Amniotic stem cell (primary cell): Measurements from ENCODE around the gene ALK.

ENCODE experiments used
- DNase-seq: peaks from one replicate; lab custom pipeline; 2025; lab: John Stamatoyannopoulos, UW

ALK gene

DNA sequence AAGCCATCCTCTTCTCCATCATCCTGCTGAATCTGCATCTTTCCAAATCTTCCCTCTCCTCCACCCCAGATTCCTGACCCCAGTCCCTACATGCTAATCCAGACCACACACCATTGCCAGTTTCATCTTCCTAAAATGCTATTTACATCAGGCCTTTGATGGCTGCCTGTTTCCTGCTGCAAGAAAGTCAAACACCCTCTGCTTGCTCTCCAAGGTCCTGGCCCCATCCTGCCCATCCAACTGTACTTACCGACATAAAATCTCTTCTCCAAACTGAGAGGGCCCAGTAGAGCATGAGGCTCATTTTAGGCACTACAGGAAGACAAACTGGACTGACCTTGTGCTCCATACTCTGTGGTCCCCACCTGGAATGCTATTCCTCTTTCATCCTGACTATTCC is 19.0 kb downstream of the ALK start:
- no peak for DNase-seq

DNA sequence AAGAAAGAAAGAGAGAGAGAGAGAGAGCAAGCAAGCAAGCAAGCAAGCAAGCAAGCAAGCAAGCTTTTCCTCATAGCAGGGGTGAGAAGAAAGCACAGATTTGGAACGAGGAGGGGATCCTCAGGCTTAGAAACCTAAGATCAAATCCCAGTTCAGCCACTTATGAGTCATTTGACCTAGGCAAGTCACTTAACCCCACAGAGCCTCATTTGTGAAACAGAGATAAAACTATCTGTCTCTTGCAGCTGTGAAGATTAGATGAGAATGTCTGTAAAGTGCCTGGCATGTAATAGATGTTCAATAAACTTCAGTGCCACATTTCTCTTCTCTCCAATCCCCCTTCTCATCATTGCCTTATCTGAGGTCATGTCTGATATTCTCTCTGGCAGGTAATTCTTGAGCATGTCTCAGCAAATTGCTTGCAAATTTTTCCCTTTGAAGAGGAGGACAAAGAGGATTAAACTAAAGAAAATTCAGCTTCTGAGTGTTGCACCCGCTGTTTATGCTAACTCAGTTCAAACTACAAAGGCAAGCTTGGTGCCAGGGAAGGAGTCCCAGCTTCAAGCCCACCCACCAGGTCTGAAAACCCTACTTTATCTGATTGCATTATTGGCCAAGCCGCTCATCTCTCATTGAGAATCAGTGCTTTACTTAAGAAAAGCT is 20.3 kb downstream of the ALK start:
- no peak for DNase-seq

DNA sequence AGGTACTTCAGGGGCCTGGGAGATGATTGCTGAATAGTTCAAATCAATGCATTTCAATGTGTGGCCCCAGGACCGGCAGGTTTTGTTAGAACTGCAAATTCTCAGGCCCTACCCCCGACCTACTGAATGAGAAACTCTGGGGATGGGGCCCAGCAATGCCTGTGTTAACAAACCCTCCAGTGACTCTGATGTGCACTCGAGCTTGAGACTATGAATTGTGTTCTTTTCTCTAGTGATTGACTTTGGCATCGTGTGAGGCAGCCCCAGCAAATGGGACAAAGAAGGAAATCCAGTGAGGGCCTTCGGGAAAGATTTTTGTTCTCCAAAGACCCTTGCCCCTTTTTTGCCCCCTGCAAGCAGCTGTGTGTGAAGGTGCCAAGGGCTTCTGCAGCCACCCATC is 22.4 kb downstream of the ALK start:
- no peak for DNase-seq

DNA sequence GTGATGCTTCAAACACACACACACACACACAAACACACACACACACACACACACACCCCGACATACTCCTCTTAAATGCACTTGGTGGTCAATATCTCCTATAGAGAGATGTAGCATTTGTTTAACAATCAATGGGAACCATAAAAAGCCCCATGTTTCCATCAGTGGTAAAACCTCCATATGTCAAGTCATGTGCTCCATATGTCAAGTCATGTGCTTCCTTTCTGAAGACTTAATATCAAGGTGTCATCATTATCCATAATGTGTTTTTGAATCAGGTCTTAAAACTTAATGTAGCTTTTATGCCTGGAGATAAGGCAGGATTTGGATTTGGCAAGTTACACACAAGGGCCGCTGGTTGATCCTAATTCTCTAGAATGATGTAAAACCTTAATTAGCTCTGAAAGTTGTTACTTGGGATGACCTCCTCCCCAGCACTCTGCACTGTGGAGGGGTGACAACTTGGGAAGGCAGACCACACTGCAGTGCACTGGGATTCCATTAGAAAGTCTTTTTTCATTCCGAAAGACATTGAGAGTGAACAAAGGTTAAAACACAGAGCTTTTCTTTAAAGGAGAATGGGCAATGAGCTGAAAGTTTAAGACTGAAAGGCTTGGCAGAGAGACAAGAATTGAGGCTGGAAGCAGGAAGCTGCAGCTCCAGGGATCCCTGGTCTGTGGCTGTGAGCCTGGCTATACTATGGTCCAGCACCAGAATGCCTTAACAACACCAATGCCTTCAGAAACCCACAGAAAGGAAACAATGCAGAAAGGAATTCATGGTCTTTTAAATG is 26.4 kb downstream of the ALK start:
- no peak for DNase-seq

DNA sequence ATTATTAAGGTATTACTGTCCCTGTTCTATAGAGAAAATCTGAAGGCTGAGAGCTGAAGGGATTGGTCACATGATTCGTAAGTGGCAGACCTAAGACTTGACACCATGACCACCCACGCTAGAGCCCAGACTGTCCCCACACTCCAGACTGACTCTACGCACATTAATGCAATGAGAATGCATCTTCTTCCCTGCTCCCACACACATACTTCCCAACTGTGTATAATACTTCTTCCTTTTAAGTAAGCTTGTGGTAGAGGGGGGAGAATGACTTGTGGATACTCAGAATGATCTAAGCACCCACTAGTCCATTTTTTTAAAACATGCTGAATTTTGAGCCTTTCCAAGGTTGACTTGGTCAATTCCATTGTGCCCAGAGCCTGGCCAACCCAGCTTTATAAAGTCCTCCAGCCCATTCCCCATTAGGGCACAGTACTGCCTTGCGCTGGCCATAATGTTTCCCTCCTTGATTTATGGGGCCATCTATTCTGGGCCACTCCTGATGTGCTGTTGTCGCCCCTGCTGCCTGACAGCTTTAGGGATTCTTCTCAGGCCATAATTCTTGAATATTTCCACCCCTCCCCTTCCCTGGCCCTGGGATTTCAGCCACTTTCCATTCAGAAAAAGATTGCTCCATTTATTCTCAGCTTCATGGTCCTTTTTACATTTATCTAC is 28.7 kb downstream of the ALK start:
- no peak for DNase-seq

DNA sequence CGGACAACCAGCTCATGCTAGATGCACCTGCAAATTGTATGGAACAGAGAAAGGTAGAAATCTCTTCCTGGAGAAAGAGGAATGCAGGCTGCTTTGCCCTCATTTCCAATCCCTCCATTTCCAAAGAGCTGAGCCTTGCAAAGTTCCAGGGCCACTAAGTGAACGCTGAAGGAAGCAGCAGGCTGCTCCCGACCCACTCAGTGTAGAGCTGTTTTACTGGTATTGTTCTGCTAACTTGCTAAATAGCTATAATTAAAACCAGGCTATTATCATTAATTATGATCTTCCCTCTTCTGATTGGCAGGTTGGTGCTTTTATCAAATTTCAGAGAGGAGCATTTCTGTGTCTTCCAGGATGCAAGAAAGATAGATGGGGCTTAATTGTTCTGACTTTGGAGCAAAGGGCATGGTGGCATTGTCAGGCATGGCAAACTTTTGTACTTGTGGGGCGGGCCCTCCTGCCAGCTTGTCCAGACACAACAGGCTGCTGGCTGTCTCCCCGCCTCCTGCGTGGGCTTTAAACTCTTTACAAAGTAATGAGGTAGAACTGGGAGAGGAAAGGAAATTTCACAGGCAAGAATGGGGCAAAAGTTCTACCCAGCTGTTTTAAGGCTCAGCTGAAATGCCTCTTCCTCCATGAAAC is 40.2 kb downstream of the ALK start:
- DNase-seq, result no peak

DNA sequence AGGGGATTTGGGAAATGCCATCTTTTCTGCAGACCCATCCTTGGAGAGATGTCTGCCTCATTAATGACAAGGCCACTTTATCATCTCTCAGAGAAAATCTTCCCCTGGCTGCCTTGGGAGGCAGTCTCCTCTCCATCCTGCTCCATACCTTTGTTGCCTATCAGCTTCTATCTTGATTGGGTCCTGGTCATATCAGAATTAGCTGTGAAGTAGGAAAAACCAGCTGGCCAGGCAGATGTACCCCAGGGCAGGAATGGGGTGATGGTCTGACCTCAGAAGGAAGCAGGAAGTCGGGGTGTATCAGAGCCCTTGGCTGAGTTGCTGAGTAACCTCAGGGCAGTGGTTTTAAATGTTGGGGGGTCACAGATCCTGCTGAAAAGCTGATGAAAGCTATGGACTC is 41.3 kb downstream of the ALK start:
- no peak for DNase-seq

DNA sequence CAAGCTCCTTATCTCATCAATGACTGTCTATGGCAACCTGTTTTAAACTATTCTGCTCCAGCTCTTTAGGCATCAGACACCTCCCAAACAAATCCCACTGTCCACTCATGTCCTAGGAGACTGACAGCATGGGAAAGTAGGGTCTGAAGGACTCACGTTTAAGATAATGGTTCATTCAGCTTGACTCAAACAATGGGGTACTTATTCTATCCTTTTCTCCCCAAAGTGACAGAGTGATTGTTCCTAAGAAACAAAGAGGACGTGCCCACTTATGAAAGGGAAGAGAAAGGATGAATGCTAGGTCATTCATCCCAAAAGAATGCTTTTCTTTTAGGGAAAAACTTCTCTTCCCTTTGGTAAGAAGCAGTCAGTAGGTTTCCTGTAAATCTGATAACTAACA is 41.9 kb downstream of the ALK start:
- DNase-seq, result no peak

DNA sequence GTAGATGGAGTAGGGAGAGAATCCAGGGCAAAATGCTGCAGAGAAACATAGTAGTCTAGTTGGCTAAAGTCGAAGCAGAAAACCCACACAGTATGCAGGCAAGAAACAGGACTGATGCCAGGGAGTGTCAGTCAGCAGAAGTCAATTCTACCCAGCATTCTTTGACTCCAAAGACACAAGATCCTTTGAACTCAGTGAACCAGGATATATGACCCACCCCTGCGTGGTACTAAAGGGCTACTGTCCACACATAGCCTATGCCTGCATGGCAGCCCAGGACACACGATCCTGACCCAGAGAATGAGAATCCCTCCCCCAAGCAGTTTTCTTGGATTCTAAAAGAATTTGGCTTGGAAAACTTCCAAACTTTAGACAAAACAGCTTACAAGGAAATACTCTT is 42.5 kb downstream of the ALK start:
- no peak for DNase-seq

DNA sequence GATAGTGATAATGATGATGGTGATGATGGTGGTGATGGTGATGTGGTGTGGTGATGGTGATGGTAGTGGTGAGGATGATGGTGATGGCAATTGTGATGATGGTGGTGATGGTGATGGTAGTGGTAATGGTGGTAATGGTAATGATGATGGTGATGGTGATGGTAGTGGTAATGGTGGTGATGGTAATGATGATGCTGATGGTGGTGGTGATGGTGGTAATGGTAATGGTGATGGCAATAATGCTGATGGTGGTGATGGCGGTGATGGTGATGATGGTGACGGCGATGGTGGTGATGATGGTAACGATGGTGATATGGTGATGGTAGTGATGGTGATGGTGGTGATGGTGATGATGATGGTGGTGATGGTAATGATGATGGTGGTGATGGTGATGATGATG is 45.0 kb downstream of the ALK start:
- DNase-seq, result no peak

DNA sequence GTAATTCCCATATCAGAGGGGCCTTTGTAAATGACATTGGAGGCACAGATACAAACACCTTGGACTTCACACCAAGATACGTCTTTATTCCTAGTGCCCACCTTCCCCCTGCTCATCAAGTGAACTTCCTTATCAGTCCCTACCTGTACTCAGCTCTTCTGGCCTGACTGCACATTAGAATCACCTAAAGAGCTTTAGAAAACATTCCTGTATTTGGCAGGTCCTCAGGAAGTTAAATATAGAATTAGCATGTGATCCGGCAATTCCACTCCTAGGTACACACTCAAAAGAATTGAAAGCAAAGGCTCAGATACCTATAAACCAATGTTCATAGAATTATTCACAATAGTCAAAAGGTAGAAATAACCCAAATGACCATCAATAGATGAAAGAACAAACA is 46.6 kb downstream of the ALK start:
- no peak for DNase-seq

DNA sequence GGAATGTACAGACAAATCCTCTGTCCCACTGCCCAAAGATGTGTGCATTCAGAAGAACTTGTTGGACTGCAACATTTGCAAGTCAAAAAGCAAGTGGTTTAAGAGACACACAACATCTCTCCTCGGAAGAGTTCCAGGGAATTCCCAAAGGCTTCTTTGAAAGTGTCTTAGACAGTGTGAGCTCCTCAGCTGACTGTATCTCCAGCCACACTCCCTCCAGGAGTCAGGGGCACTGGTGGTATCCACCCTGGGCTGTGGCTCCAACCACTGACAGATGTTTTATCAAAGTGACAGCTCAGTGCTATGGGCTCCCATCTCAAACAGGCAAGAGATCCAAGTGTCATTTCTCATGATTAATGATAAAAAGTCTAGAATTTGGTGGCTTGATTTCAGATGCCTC is 48.5 kb downstream of the ALK start:
- DNase-seq, result no peak

DNA sequence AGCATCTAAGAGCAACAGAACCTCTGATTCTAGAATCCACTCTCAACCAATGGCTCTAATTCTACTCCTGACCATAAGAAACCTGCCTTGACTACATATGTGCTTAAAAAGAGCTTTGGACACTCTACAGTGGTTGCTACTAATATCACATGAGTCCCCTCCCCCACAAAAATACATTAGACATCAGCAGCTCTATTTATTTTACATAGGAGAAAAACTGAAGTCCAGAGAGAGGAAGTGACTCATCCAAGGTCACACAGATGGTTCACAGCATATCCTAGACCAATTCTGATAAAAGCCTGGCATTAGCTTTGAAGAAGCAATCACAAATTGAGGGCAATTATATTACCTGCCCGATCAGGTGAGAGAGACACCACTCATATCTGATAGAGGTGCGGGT is 49.8 kb downstream of the ALK start:
- no peak for DNase-seq

DNA sequence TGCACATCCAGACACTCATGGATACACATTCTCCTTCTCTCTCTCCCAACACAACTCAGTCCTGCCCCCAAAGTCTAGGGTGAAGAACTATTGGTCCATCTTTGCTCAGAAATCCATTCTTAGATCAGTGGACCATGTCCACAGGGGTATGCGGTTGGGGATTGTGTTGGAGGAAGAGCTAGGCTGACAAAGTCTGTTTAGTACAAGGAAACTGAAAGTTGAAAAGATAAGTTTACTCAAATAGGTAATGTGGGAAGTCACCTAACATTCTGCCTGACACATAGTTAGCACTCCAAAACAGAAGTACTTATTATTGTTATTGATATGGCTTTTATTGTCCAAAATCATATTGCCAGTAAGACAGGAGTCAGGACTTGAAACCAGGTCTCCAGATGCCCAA is 55.9 kb downstream of the ALK start:
- DNase-seq, result no peak

DNA sequence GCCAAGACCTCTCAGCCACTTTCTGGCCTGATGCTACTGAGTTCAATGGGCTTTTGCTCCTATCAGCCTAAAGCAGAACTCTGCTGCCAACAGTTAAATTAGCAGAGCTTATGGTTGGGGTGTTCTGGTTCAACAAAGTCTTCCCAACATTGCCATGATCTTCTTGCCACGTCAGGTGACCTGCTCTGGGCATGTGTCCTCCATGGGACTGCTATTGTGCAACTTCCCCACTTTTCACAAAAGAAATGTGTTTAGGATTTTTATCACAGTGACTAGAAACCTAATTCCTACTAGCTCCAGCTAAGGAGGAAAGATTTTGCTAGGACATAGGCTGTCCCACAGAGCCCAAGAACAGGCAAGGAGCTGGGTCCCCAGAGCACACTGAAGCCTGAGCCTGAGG is 56.4 kb downstream of the ALK start:
- no peak for DNase-seq

DNA sequence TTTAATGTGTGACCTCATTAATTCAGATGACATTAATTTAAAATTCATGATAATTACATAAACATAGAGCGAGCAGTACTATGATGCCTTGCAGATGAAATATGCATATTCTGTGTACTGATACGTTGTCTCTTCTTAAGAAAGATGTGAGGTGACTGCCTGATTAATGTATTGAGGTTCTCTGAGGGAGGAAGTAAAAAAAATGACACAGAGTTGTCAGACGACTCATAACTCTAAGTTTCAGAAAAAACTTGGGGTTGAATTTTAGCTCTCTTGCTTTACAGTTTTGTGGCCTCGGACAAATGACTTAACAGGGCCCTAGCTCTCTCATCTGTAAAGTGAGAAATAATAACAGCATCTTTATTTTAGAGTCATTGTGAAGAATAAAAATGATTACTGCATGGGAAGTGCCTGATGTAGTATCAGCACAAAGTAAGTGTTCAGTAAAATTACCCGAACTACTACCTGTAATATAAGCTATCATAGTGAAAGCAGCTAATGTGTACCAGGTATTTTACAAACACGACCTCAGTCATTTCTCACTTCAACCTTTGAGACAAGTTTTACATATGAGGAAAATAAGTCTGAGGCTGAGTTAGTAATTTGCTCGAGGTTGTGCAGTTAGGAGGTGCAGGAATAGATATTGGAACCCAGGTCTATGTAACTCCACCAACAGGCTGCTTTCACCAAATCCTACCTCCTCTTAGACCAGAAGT is 65.3 kb downstream of the ALK start:
- no peak for DNase-seq

DNA sequence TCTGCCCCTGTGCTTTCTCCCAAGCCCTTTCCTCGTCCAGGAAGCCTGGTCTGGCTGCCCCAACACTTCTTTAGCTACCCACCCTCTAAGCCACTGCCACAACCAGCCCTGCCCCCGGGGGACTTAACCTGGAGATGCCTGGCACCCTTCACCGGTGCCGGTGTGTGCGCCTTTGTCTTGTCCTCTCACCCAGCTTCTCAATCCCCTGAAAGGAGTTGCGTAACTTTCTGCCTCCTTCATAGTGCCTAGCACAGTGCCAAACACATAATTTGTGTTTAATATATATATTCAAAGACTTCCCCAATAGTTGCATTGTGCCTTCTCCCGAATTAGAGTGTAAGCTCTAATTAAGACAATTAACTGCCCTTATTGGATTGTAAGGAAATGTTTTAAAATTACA is 70.6 kb downstream of the ALK start:
- no peak for DNase-seq

DNA sequence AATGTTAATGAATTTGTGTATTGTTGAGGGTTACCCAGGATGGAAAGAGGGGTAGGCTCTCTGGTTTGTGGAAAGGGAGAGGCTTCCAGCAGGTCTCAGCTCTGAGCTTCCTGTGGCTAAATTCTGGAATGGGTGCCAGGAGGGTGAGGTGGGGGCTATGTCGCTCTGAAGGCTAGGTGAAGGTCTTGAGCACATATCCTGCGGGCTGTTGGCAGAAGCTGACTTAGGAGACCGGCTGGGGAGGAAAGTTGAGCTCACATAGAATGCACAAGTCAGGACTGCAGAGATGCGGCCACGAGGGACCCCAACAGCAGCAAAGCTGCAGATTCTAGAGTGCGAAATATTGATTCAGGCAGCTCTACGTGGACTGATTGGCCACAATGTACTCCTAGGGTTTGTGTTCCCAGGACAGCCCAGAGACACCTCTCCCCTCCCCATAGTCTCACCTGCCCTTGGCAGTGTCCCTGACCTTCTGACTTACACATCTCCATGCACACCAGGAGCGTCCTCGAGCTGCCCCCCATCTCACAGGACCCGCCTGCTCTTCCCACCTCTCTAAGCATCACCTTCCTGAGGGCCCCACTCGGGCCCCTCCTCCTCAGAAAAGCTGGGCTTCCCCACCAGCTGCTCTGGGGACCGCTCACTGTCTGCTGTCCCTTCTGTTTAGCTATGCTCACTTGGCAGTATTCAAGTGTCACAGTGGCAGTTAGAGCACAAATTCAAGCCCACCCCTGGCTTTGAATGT is 72.6 kb downstream of the ALK start:
- DNase-seq, result no peak

DNA sequence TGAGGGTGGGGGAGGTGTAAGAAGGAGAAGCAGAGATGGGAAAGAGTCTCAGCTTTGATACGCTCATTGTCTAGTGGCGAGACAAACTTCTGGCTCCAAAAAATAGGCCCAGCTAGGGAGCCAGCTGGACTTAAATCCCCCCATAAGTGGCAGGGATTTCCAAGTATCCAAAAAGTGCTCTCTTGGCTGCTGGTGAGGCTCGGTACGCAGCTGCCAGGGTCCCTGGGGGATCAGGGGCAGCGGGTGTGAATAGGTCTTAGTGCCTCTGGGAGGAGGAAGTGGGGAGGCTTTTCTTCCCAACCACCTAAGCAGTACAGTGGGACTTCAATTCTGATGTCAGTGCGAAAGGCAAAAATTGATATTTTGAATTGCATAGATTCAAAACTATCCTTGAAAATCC is 73.5 kb downstream of the ALK start:
- no peak for DNase-seq

DNA sequence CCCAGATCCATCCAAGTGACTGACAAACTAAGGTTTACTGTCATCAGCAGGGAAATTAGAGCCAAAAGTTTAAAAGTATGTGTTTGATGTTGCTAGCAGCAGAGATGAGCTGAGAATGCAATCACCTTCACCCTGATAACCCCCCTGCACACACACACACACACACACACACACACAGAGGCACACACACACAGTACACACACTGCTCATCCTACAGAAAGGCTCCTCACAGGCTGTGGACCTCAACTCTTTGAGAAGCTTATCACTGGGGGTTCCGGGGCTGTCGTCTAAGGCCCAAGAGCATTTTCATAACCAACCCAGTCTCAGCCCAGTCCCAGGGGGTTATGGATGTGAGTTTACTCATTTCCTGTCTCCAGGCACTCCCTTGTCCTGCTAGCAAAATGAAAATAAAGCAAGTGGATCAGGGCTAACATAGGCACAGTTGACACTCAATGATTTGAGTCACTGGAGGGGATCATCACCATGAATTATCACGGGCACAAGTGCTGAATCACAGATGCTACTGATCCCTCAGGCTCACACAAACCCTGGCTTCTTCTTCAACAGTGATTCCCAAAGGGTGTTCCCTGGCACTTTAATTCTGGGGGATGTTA is 76.6 kb downstream of the ALK start:
- peak; percentile 17 for DNase-seq

DNA sequence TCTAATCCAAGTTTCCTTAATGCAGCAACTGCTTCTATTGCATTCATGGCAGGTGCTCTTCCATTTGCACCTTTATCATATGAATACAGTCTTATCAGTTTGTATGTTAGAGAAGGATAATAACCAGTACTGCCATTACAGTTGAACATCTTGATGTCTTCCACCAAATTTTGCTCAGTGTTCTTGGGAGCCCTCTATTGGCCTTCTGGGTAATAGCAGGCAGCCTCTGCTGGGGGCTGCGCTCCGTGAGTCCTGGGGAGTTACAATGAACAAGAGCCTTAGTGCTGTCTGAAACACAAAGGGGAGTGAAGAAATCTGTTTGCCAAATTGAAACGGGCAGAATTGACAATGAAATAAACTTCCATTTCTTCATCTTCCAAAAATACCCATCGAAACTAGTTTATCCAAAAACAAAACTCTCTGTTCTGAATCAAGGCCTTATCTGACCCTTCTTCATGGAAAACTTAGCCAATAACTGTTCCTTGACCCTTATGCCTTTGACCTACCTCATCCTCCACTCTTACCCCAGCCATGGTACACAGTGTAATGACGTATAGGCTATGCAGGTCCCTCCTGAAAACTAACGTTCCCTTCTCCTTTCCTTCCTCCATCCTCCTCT is 79.9 kb downstream of the ALK start:
- DNase-seq, result no peak
